Heart right ventricle (tissue), 16 donors: Measurements from ENCODE around the gene TUBA3E. TPM values are rescaled to one million over a fixed set of nuclear protein-coding genes. Genes with fewer than 3 reads are reported as not detected.
A peak's percentile ranks its signal among the peaks of the same experiment; 100 is the strongest.
"Not testable (repeated sequence)": the region's sequence is repeated elsewhere in the genome, so short reads cannot be mapped to it uniquely, and the experiment has no call there.

ENCODE experiments used
- ATAC-seq, 8 donors: fragments of 200-7000 bp; cut with Tn5 transposase; one replicate each; pipeline ENCODE4 v1.9.1; 2020; ENCODE audit warnings: mild to moderate bottlenecking in 8 of 8, moderate library complexity in 8 of 8, moderate number of reproducible peaks in 1 of 8
- DNase-seq, 2 donors: peaks; one replicate each; pipeline ENCODE4 v3.0.0-alpha.2; 2020
- H3K27ac ChIP-seq, 10 donors: fragments of 200-600 bp; sonication (generic) in 2 of 10; one replicate each; pipeline versions ENCODE4 v1.5.0 to v1.8.0; 2020 to 2022; ENCODE audit warnings: mild to moderate bottlenecking in 3 of 10
- H3K27me3 ChIP-seq, 7 donors: fragments of 200-600 bp; one replicate each; pipeline ENCODE4 v1.8.0; 2021 to 2022; ENCODE audit warnings: mild to moderate bottlenecking in 2 of 7
- H3K36me3 ChIP-seq, 9 donors: fragments of 200-600 bp; sonication (generic) in 1 of 9; one replicate each; pipeline versions ENCODE4 v1.5.0 to v1.8.0; 2020 to 2022; ENCODE audit warnings: mild to moderate bottlenecking in 2 of 9
- H3K4me1 ChIP-seq, 9 donors: fragments of 200-600 bp; sonication (generic) in 1 of 9; one replicate each; pipeline versions ENCODE4 v1.5.0 to v1.8.0; 2020 to 2022; ENCODE audit warnings: mild to moderate bottlenecking in 4 of 9
- H3K4me3 ChIP-seq, 10 donors: fragments of 200-600 bp; sonication (generic) in 2 of 10; one replicate each; pipeline versions ENCODE4 v1.5.0 to v1.8.0; 2020 to 2022; ENCODE audit warnings: mild to moderate bottlenecking in 7 of 10, moderate library complexity in 2 of 10
- H3K9me3 ChIP-seq, 11 donors: fragments of 200-600 bp in 10 of 11; sonication (generic) in 2 of 11; one replicate each; pipeline versions ENCODE4 v1.5.0 to v1.8.0; 2013 to 2022; ENCODE audit warnings: mild to moderate bottlenecking in 2 of 11, control low read depth in 1 of 11, moderate library complexity in 1 of 11
- WGBS, 2 donors: extraction: QIAGEN DNeasy Blood & Tissue Kit; methylation state at CpG; one replicate each; pipeline ENCODE4 v1.1.7; 2013; ENCODE audit warnings: inconsistent platforms in 1 of 2; 5-methylcytosine and 5-hydroxymethylcytosine counted together
- intact Hi-C, 10 donors: fragments of 100-400 bp; cut with DNase I; formaldehyde crosslinking; loops; one replicate each; pipeline versions ENCODE4 v1.11.1 to v1.14.2; 2022
- polyA plus RNA-seq, 2 donors: library from polyadenylated mRNA; stranded (reverse); fragments of 200-250 nt; gene quantifications; one replicate each; pipeline ENCODE4 v1.2.3, GENCODE V29; 2013
- total RNA-seq, 10 donors: library from RNA; stranded (reverse); fragmentation: NEBNext Ultra II Directional in 3 of 10; extraction: Animal tissue kit (Norgen Biotek cat#: 25700) in 3 of 10; gene quantifications; one replicate each; pipeline versions ENCODE4 v1.2.1 to v1.2.4, GENCODE V29; 2021 to 2023
- TF ChIP-seq, protein P1 (sequence below), 9 donors: fragments of 200-600 bp; sonication (generic) in 2 of 9; IDR thresholded peaks; one replicate each; pipeline versions ENCODE4 v1.5.0 to v1.8.0; 2021 to 2022; ENCODE audit warnings: antibody characterized with exemption in 9 of 9, mild to moderate bottlenecking in 5 of 9, moderate library complexity in 1 of 9
- donor health status: Arrhythmogenic right ventricular cardiomyopathy.
- donor health status: ischemic (EF 13 %, LVEDD 7.1; RV severe dilation, severe dysfunction).
- donor health status: healthy with polysubstance abuse.
- donor health status: DM: no; HTN: yes; CAD: no.
- donor health status: DM: no; HTN: no; CAD: no.
- donor health status: ischemic (EF 25% LVEDD 6.9; RV normal size, moderate dysfunction).
- donor health status: ischemic (EF 25% LVEDD 5.7; RV mildly dilated, moderate dysfunction).
- donor health status: healthy.
- donor health status: DM: yes; HTN: yes; CAD: no.
- donor health status: Ischemic cardiomyopathy.
- donor health status: ischemic (EF 35%, LVEDD 5.7; RV mildly dilated, moderate dysfunction).
- donor health status: nonischemic (EF 11% LVEDD 7.7; RV severe dilation, severe dysfunction).
- donor health status: DM: yes; HTN: yes; CAD: no.
- donor health status: PGD.
- donor health status: ischemic (EF 29% LVEDD 5.4; RV normal size, mild dysfunction).
- donor health status: nonischemic (EF 23%, LVEDD 6.1; RV moderate dilation, normal function).

The TUBA3E gene
- total and polyA plus RNA-seq, 12 donors = 2.3 to 286 (median 10.5) TPM

DNA sequence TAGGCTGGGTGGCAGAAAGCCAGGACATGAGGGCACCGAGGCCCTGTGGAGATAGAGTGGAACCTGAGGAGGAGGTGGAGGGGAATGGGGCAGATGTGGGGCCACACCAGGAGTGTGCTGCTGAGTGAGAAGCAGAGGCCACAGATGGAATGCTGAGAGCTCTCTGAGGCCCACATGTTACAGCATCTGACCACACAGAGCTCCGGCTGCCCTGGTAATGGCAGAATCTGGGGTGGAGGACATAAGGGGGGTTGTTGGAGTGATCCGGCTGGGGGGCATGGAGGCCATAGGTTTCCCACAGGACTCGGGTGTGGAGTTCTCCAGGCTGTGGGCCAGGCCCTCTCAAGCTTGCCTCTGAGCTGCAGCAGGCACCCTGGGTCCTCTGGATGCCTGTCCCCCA, 12.3 kb downstream of the TUBA3E start:
- intact Hi-C loops = loop anchor here in 3 of 10 donors (10.0 kb wide), 3 partner anchors 139 to 1299 kb away; no protein-coding TSS in a partner anchor
- no peak for DNase-seq
- no peaks in the 10 kb centered on the region for H3K9me3 ChIP-seq
- no peaks in the 10 kb centered on the region for H3K27me3 ChIP-seq
- WGBS, 2 donors = 48 to 57% methylated on average over 4 of the region's 4 CpGs
- H3K4me1 ChIP-seq = peaks cover 8 to 17% (median 12%) of the 10 kb centered on the region in 9 donors
- TF ChIP-seq, protein P1, sequence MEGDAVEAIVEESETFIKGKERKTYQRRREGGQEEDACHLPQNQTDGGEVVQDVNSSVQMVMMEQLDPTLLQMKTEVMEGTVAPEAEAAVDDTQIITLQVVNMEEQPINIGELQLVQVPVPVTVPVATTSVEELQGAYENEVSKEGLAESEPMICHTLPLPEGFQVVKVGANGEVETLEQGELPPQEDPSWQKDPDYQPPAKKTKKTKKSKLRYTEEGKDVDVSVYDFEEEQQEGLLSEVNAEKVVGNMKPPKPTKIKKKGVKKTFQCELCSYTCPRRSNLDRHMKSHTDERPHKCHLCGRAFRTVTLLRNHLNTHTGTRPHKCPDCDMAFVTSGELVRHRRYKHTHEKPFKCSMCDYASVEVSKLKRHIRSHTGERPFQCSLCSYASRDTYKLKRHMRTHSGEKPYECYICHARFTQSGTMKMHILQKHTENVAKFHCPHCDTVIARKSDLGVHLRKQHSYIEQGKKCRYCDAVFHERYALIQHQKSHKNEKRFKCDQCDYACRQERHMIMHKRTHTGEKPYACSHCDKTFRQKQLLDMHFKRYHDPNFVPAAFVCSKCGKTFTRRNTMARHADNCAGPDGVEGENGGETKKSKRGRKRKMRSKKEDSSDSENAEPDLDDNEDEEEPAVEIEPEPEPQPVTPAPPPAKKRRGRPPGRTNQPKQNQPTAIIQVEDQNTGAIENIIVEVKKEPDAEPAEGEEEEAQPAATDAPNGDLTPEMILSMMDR (IDR thresholded peaks at IDR 0.05) = no peak
- no peak for ATAC-seq
- H3K4me3 ChIP-seq = no peak overlapping the region
- no peak overlapping the region for H3K27ac ChIP-seq
- peaks cover 0 to 17% (median 0%) of the 10 kb centered on the region in 9 donors for H3K36me3 ChIP-seq

DNA sequence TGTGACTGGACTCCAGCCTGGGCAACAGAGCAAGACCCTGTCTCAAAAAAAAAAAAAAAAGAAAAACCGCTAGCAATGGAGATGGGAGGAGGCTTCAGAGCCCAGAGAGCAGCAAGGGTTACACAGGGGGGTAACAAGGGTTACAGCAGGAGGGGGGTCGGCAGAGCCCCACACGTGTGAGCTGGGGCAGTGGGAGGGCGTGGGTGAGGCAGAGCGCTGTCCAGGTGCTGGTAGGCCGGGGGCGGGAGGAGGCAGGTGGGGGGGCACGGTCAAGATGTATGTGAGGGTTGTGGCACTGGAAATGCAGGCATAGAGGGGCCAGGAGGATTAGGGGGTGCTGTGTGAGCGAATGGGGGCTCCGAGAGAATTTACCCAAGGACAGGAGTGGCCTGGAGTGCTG, 12.8 kb downstream of the TUBA3E start:
- intact Hi-C loops = loop anchor here in 3 of 10 donors (10.0 kb wide), 3 partner anchors 139 to 1299 kb away; no protein-coding TSS in a partner anchor
- WGBS, 2 donors = 88 to 89% methylated on average over 10 of the region's 10 CpGs
- no peak for ATAC-seq

DNA sequence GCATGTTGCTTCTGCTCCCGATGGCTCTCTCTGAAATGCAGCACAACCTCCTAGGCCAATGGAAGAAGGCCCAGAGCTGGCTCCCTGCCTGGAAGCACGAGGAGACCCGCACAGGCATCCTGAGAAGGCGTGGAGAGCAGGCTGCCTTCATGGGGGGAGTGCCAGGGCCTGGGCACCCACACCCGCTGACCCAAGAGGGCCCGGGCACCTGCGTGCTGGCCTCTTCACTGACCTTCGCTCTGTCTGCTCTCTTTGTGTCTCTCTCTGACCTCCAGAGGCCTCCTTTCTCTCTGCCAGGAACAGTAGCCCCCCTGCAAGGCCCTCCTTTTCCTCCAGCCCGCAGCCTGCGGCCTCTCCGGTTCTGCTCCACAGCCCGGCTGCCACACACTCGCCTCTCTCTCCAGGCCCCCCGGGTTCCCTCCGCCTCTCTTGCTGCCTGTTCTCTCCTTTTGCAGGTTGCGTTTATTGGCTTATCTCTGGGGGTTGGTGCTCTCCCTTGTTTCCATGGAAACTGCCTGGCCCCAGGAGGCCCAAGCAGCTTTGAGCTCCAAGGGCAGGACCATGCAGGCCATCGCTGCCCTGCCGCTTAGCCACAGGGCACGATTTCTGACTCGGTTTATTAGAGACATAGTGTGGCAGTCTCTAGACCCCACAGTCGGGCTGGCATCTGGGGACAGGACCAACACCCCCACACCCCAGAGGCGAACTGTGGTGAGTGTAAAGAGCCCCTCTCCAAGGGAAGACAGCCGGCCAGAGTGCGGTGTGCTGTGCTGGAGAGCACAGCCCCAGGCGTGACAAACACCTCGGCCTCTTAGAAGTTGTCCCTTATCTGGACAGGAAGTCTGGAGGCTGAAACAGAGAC, 14.5 kb downstream of the TUBA3E start:
- H3K4me3 ChIP-seq = peak overlapping the region in 9 of 10 donors; percentile 77 to 99 (median 92)

More for the DNA sequence above, 12.8 kb downstream of the TUBA3E start:
- no peak overlapping the region for H3K27ac ChIP-seq
- H3K4me1 ChIP-seq = peaks cover 11 to 22% (median 17%) of the 10 kb centered on the region in 9 donors
- no peak overlapping the region for H3K4me3 ChIP-seq
- H3K27me3 ChIP-seq = no peaks in the 10 kb centered on the region
- peaks cover 0 to 15% (median 0%) of the 10 kb centered on the region in 9 donors for H3K36me3 ChIP-seq
- no peak for DNase-seq
- no peaks in the 10 kb centered on the region for H3K9me3 ChIP-seq
- TF ChIP-seq, protein P1 (IDR thresholded peaks at IDR 0.05) = no peak

DNA sequence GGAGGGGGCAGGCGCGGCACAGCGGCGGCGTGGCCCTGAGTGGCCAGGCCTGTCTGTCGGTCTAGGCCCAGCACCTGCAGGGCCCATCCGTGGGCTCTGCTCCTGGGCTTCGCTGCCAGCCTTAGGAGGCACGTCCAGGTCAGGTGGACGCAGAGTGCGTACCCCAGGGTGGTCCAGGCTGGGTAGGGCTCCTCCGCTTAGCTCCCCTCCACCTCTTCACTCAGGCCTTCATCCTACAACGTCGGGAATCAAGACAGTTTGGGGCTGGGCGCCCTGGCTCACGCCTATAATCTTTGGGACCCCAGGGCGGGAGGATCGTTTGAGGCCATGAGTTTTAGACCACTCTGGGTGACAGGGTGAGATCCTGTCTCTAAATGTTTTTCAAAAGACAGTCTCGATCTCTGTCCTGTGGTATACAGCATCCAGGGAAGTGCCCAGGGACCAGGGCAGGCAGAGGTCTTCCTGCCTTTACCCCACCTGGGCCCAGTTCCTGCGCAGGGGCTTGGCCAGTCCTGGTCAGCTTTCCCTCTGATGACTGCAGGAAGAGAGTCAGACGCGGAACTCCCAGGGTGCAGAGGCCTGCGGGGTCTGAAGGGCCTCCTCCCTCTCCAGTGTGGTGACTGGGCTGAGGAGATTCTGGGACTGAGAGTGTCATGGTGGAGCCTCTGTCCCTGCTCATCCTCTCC, 15.3 kb downstream of the TUBA3E start:
- not testable (repeated sequence) for H3K9me3 ChIP-seq, H3K27me3 ChIP-seq, DNase-seq
- Histone ChIP-seq H3K36me3 (peaks cover 0 to 22% (median 0%) of the 10 kb centered on the region in 9 donors), H3K4me1 (peaks cover 11 to 29% (median 23%) of the 10 kb centered on the region in 9 donors), H3K4me3 (peak overlapping the region; percentile 10 to 99 (median 90)), H3K27ac (peak overlapping the region; percentile 53 to 98 (median 92))
- peak in 2 of 8 donors; percentile 34 to 46 for ATAC-seq
- WGBS, 2 donors = 34 to 35% methylated on average over 23 of the region's 23 CpGs
- intact Hi-C loops = loop anchor here in 9 of 10 donors (5.0 to 10.0 kb wide), 6 partner anchors 142 to 1302 kb away; partner anchors contain the start of gene IMP4 (in 2 of the 9)

More for the DNA sequence above, 14.5 kb downstream of the TUBA3E start:
- intact Hi-C loops = loop anchor here in 9 of 10 donors (5.0 to 10.0 kb wide), 6 partner anchors 141 to 1301 kb away; partner anchors contain the start of gene IMP4 (in 2 of the 9)
- TF ChIP-seq, protein P1 (IDR thresholded peaks at IDR 0.05) = no peak
- peak overlapping the region in 9 of 10 donors; percentile 3 to 98 (median 91) for H3K27ac ChIP-seq
- peaks cover 0 to 18% (median 0%) of the 10 kb centered on the region in 9 donors for H3K36me3 ChIP-seq
- ATAC-seq (no peak), DNase-seq (peak; percentile 43 to 57)
- H3K9me3 ChIP-seq = no peaks in the 10 kb centered on the region
- peaks cover 11 to 29% (median 23%) of the 10 kb centered on the region in 9 donors for H3K4me1 ChIP-seq
- H3K27me3 ChIP-seq = no peaks in the 10 kb centered on the region
- WGBS, 2 donors = 57 to 58% methylated on average over 26 of the region's 26 CpGs
